IMR-90 (cell line): ENCODE measurements around the gene UNK. TPM values are rescaled to one million over a fixed set of nuclear protein-coding genes. Genes with fewer than 3 reads are reported as not detected.

ENCODE experiments used
- ATAC-seq: fragments of 200-7000 bp; cut with Tn5 transposase; 2 replicates; pipeline ENCODE4 v1.9.1; 2020; ENCODE audit warnings: low read depth, mild to moderate bottlenecking, moderate library complexity
- BruUV-seq: library from RNA; stranded (reverse); fragments of 400-500 nt; replicated peaks from 2 replicates; lab custom pipeline; 2021; lab: Mats Ljungman, UMichigan
- CTCF ChIA-PET: fragments of 300-600 bp; formaldehyde crosslinking; extraction: SDS; loops from one replicate; lab custom pipeline; 2021; ENCODE audit warnings: antibody characterized with exemption; lab: Yijun Ruan, JAX
- POLR2A ChIA-PET: fragments of 300-600 bp; sonication (Branson Sonifier 250); formaldehyde crosslinking; loops from one replicate; lab custom pipeline; 2022; ENCODE audit warnings: antibody characterized with exemption; ENCODE audit not compliant: unreplicated experiment; lab: Charles Lee
- DNase-seq: peaks from one replicate; pipeline ENCODE4 v3.0.0; 2013
- H2AFZ ChIP-seq: replicated peaks from 2 replicates; pipeline ENCODE3; 2013; ENCODE audit warnings: low read length, mild to moderate bottlenecking; ENCODE audit not compliant: poor library complexity
- H2AK5ac ChIP-seq: 2 replicates; pipeline ENCODE4 v1.6.1; 2013; ENCODE audit warnings: low read depth, low read length, inconsistent platforms
- H2AK9ac ChIP-seq: replicated peaks from 2 replicates; pipeline ENCODE3; 2013; ENCODE audit warnings: mild to moderate bottlenecking, low read depth, low read length, moderate library complexity; ENCODE audit not compliant: poor library complexity
- H2BK120ac ChIP-seq: 2 replicates; pipeline ENCODE4 v1.6.1; 2013; ENCODE audit warnings: low read depth, low read length, inconsistent platforms
- H2BK15ac ChIP-seq: 3 replicates; pipeline ENCODE4 v1.6.1; 2013; ENCODE audit warnings: low read depth, low read length, inconsistent platforms
- H2BK20ac ChIP-seq: 2 replicates; pipeline ENCODE4 v1.6.1; 2013; ENCODE audit warnings: low read depth, mild to moderate bottlenecking, inconsistent platforms, low read length, moderate library complexity
- H2BK5ac ChIP-seq: 2 replicates; pipeline ENCODE4 v1.6.1; 2013; ENCODE audit warnings: mild to moderate bottlenecking, low read depth, low read length, inconsistent platforms; ENCODE audit not compliant: poor library complexity, severe bottlenecking
- H3K14ac ChIP-seq: replicated peaks from 2 replicates; pipeline ENCODE4 v1.6.1; 2013; ENCODE audit warnings: low read depth, low read length, inconsistent platforms
- H3K18ac ChIP-seq: 2 replicates; pipeline ENCODE4 v1.6.1; 2013; ENCODE audit warnings: low read depth, low read length, control low read depth
- H3K23ac ChIP-seq: 2 replicates; pipeline ENCODE4 v1.6.1; 2013; ENCODE audit warnings: low read depth, low read length, inconsistent platforms
- H3K27ac ChIP-seq: 2 replicates; pipeline ENCODE4 v1.5.1; 2013; ENCODE audit warnings: mild to moderate bottlenecking, control low read depth, low read length; ENCODE audit not compliant: insufficient read depth
- H3K27me3 ChIP-seq: 2 replicates; pipeline ENCODE4 v1.6.1; 2013; ENCODE audit warnings: low read length; ENCODE audit not compliant: control insufficient read depth, insufficient read depth
- H3K36me3 ChIP-seq: 2 replicates; pipeline ENCODE4 v1.6.1; 2013; ENCODE audit warnings: low read length, mixed read lengths; ENCODE audit not compliant: control insufficient read depth, insufficient read depth
- H3K4ac ChIP-seq: 2 replicates; pipeline ENCODE4 v1.6.1; 2013; ENCODE audit warnings: low read depth, low read length, inconsistent platforms
- H3K4me1 ChIP-seq: 2 replicates; pipeline ENCODE4 v1.6.1; 2013; ENCODE audit warnings: low read length, mixed read lengths; ENCODE audit not compliant: control insufficient read depth, insufficient read depth
- H3K4me2 ChIP-seq: 2 replicates; pipeline ENCODE4 v1.6.1; 2013; ENCODE audit warnings: low read depth, mild to moderate bottlenecking, control low read depth, low read length, moderate library complexity
- H3K4me3 ChIP-seq: 2 replicates; pipeline ENCODE4 v1.5.1; 2013; ENCODE audit warnings: low read depth, mild to moderate bottlenecking, control low read depth, low read length, moderate library complexity; ENCODE audit not compliant: insufficient read depth
- H3K56ac ChIP-seq: 2 replicates; pipeline ENCODE4 v1.6.1; 2013; ENCODE audit warnings: low read length, inconsistent platforms; ENCODE audit not compliant: insufficient read depth; ENCODE audit errors: extremely low read depth
- H3K79me1 ChIP-seq, 2 experiments: 2 replicates each; pipeline ENCODE4 v1.6.1; 2013; ENCODE audit warnings: low read length in 2 of 2, inconsistent platforms in 1 of 2, low read depth in 1 of 2
- H3K9ac ChIP-seq: 2 replicates; pipeline ENCODE4 v1.6.1; 2013; ENCODE audit warnings: low read depth, low read length, control low read depth
- H3K9me1 ChIP-seq: 2 replicates; pipeline ENCODE4 v1.6.1; 2013; ENCODE audit warnings: low read length, inconsistent platforms; ENCODE audit not compliant: insufficient read depth
- H3K9me3 ChIP-seq: 2 replicates; pipeline ENCODE4 v1.6.1; 2013; ENCODE audit warnings: low read length; ENCODE audit not compliant: control insufficient read depth, insufficient read depth
- H4K20me1 ChIP-seq: 2 replicates; pipeline ENCODE4 v1.6.1; 2013; ENCODE audit warnings: low read length, inconsistent platforms; ENCODE audit not compliant: insufficient read depth
- H4K5ac ChIP-seq: 2 replicates; pipeline ENCODE4 v1.6.1; 2013; ENCODE audit warnings: mild to moderate bottlenecking, low read depth, low read length, control low read depth
- H4K8ac ChIP-seq, 2 experiments: 2 replicates each; pipeline ENCODE4 v1.6.1; 2013; ENCODE audit warnings: low read depth in 2 of 2, low read length in 2 of 2, control low read depth in 1 of 2, inconsistent platforms in 1 of 2
- H4K91ac ChIP-seq: 2 replicates; pipeline ENCODE4 v1.6.1; 2013; ENCODE audit warnings: low read depth, low read length, inconsistent platforms; ENCODE audit not compliant: insufficient read depth
- CHD1 ChIP-seq: IDR thresholded peaks from 2 replicates; pipeline ENCODE4 v1.6.1; 2012; ENCODE audit warnings: low read depth, low read length, improper control_type of control experiment
- FOS ChIP-seq: fragments of 150-350 bp; IDR thresholded peaks from 2 replicates; pipeline ENCODE4 v1.6.1; 2016; ENCODE audit warnings: low read depth, low read length
- RFX5 ChIP-seq: IDR thresholded peaks from 2 replicates; pipeline ENCODE4 v1.8.0; 2012; ENCODE audit warnings: low read depth, mild to moderate bottlenecking, low read length, moderate library complexity
- SMC3 ChIP-seq: fragments of 150-350 bp; IDR thresholded peaks from 2 replicates; pipeline ENCODE4 v1.6.1; 2016; ENCODE audit warnings: low read depth, mild to moderate bottlenecking, antibody characterized with exemption, low read length, moderate library complexity
- WGBS, 2 experiments: methylation state at CpG; one replicate each; pipeline versions ENCODE4 v1.1.5 to v1.1.7; 2013; ENCODE audit warnings: missing lambda C conversion rate in 2 of 2; ENCODE audit not compliant: insufficient read length in 1 of 2; ENCODE audit errors: extremely low coverage in 2 of 2; 5-methylcytosine and 5-hydroxymethylcytosine counted together
- dilution Hi-C: fragments of 300-500 bp; cut with HindIII; formaldehyde crosslinking; loops from one replicate; pipeline ENCODE4 v1.14.3; 2018; ENCODE audit warnings: low sequenced_read_pairs; ENCODE audit not compliant: unreplicated experiment
- in situ Hi-C: fragments of 300-500 bp; cut with MboI; formaldehyde crosslinking; loops from 3 replicates; pipeline ENCODE4 v1.14.3; 2019; ENCODE audit warnings: low sequenced_read_pairs, inconsistent platforms, mixed read lengths
- intact Hi-C: fragments of 100-400 bp; cut with micrococcal nuclease; formaldehyde crosslinking; loops from 2 replicates; pipeline ENCODE4 v1.10.0; 2022
- microRNA-seq, 2 experiments: library from miRNA; stranded (forward) in 1 of 2; unstranded in 1 of 2; fragments of 10-50 nt in 1 of 2; fragments of <30 nt in 1 of 2; gene quantifications in 1 of 2; microRNA quantifications in 1 of 2; one replicate each; pipeline versions ENCODE3 to v1.1.0; 2013 to 2020; ENCODE audit not compliant: insufficient read depth in 1 of 2, insufficient read length in 1 of 2, unreplicated experiment in 1 of 2
- polyA plus RNA-seq, 3 experiments: library from polyadenylated mRNA; depleted of rRNA; stranded (reverse); fragments of >200 nt; gene quantifications; 2 replicates each; pipeline ENCODE4 v1.2.3, GENCODE V29; 2012; ENCODE audit warnings: low replicate concordance in 1 of 3
- total RNA-seq: library from RNA; depleted of rRNA; stranded (reverse); fragments of >200 nt; gene quantifications from 2 replicates; pipeline ENCODE4 v1.2.3, GENCODE V29; 2012; rRNA removed
- TF ChIP-seq, protein P1 (sequence below): conservative IDR thresholded peaks from 2 replicates; pipeline ENCODE4 v1.5.1; 2012; ENCODE audit warnings: mild to moderate bottlenecking, low read depth, low read length, improper control_type of control experiment

UNK gene
- total and polyA plus RNA-seq, 2 of the 4 experiments (the other 2 are of a cell fraction): 15.4 to 17.3 TPM

GRCh38 chr17:75874323-75875181, 89.9 kb downstream of the UNK start:
- dilution Hi-C loops: no loop called here
- H3K36me3 ChIP-seq: peaks cover 6% of the 10 kb centered on the region; the same call in 1 of the 2 replicates
- intact Hi-C loops: loop anchor here (10.0 kb wide), 1 partner anchor 90 kb away; the partner anchor contains the start of gene UNK
- no peaks in the 10 kb centered on the region for H3K9me3 ChIP-seq
- H4K91ac ChIP-seq: no peak overlapping the region
- DNase-seq: no peak
- H2BK15ac ChIP-seq: no peak overlapping the region
- ChIA-PET CTCF (interaction anchor here (1.5 kb wide), 1 partner anchor 19 kb away, joined by 9 read pairs; the partner anchor contains the start of gene WBP2), POLR2A (no interaction called here)
- no peak overlapping the region for H3K4me2 ChIP-seq
- TF ChIP-seq CHD1 (no peak), FOS (no peak), RFX5 (no peak), SMC3 (no peak)
- TF ChIP-seq, protein P1, sequence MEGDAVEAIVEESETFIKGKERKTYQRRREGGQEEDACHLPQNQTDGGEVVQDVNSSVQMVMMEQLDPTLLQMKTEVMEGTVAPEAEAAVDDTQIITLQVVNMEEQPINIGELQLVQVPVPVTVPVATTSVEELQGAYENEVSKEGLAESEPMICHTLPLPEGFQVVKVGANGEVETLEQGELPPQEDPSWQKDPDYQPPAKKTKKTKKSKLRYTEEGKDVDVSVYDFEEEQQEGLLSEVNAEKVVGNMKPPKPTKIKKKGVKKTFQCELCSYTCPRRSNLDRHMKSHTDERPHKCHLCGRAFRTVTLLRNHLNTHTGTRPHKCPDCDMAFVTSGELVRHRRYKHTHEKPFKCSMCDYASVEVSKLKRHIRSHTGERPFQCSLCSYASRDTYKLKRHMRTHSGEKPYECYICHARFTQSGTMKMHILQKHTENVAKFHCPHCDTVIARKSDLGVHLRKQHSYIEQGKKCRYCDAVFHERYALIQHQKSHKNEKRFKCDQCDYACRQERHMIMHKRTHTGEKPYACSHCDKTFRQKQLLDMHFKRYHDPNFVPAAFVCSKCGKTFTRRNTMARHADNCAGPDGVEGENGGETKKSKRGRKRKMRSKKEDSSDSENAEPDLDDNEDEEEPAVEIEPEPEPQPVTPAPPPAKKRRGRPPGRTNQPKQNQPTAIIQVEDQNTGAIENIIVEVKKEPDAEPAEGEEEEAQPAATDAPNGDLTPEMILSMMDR: no peak
- H2BK120ac ChIP-seq: no peak overlapping the region
- H2AFZ ChIP-seq: no peak overlapping the region
- H3K4me3 ChIP-seq: no peak overlapping the region
- H3K56ac ChIP-seq: no peak overlapping the region
- no peak overlapping the region for H2AK9ac ChIP-seq
- no peak overlapping the region for H3K4ac ChIP-seq
- peaks cover 35% of the 10 kb centered on the region for H3K4me1 ChIP-seq
- H3K27ac ChIP-seq: no peak overlapping the region
- peak overlapping the region; percentile 20 for H2AK5ac ChIP-seq
- H3K14ac ChIP-seq: no peak overlapping the region
- H4K20me1 ChIP-seq: peaks cover 10% of the 10 kb centered on the region; the same call in 1 of the 2 replicates
- no peak overlapping the region for H4K8ac ChIP-seq
- H3K9me1 ChIP-seq: peaks cover 11% of the 10 kb centered on the region
- H3K79me1 ChIP-seq: peaks cover 5 to 42% of the 10 kb centered on the region in 2 experiments; a peak in 3 of 4 replicates
- no peak for ATAC-seq
- H3K9ac ChIP-seq: no peak overlapping the region
- no peaks in the 10 kb centered on the region; the same call in 1 of the 2 replicates for H3K27me3 ChIP-seq
- no peak overlapping the region for H2BK5ac ChIP-seq
- in situ Hi-C loops: no loop called here
- H4K5ac ChIP-seq: no peak overlapping the region
- no peak overlapping the region for H3K23ac ChIP-seq
- no TSS peak for BruUV-seq
- no peak overlapping the region for H3K18ac ChIP-seq
- no peak overlapping the region for H2BK20ac ChIP-seq
- WGBS, 2 experiments: 99% methylated on average over 14 of the region's 38 CpGs; no CpG with 5 or more reads in 1 of the 2 experiments

Small RNA genes lying within 50 kb of the gene (microRNA-seq; reads per million reads assigned to microRNA genes)
- not detected for gene MIR4738 (ENCODE audit: unreplicated experiment)

Other genes starting within 250 kb of the UNK start
- gene MYO15B, start 197.0 kb upstream of the UNK start, total RNA-seq: 0.18 TPM in 1 of 2 replicates, not detected in the other
- 0.43 and 0.65 TPM in 2 replicates for gene MYO15B, start 197.0 kb upstream of the UNK start, polyA plus RNA-seq (2012; rRNA removed)
- gene SMIM5, start 151.4 kb upstream of the UNK start, total RNA-seq: not detected in 2 replicates
- 0.14 TPM in 1 of 2 replicates, not detected in the other for gene SMIM5, start 151.4 kb upstream of the UNK start, polyA plus RNA-seq (2012; rRNA removed)
- gene RECQL5, start 117.7 kb upstream of the UNK start, total RNA-seq: 7.3 and 8.6 TPM in 2 replicates
- gene RECQL5, start 117.7 kb upstream of the UNK start, polyA plus RNA-seq (2012; rRNA removed): 17.4 and 23.7 TPM in 2 replicates
- gene SAP30BP, start 117.5 kb upstream of the UNK start, total RNA-seq: 70.4 and 82.5 TPM in 2 replicates
- gene SAP30BP, start 117.5 kb upstream of the UNK start, polyA plus RNA-seq (2012; rRNA removed): 134 and 139 TPM in 2 replicates
- gene ITGB4, start 63.3 kb upstream of the UNK start, total RNA-seq: under 0.01 TPM in 1 of 2 replicates, not detected in the other
- 0.27 and 0.39 TPM in 2 replicates for gene ITGB4, start 63.3 kb upstream of the UNK start, polyA plus RNA-seq (2012; rRNA removed)
- 18.9 and 21.9 TPM in 2 replicates for gene GALK1, start 19.6 kb upstream of the UNK start, total RNA-seq
- 19.9 and 28.7 TPM in 2 replicates for gene GALK1, start 19.6 kb upstream of the UNK start, polyA plus RNA-seq (2012; rRNA removed)
- under 0.01 TPM in 1 of 2 replicates, not detected in the other for gene UNC13D, start 59.6 kb downstream of the UNK start, total RNA-seq
- gene UNC13D, start 59.6 kb downstream of the UNK start, polyA plus RNA-seq (2012; rRNA removed): 0.31 and 0.52 TPM in 2 replicates
- gene WBP2, start 70.5 kb downstream of the UNK start, total RNA-seq: 7.8 and 9.0 TPM in 2 replicates
- 35.5 and 36.7 TPM in 2 replicates for gene WBP2, start 70.5 kb downstream of the UNK start, polyA plus RNA-seq (2012; rRNA removed)
- gene TRIM47, start 93.8 kb downstream of the UNK start, total RNA-seq: 1.4 TPM in 2 replicates
- gene TRIM47, start 93.8 kb downstream of the UNK start, polyA plus RNA-seq (2012; rRNA removed): 7.2 and 7.5 TPM in 2 replicates
- 7.9 and 8.1 TPM in 2 replicates for gene TRIM65, start 112.1 kb downstream of the UNK start, total RNA-seq
- gene TRIM65, start 112.1 kb downstream of the UNK start, polyA plus RNA-seq (2012; rRNA removed): 10.6 and 10.8 TPM in 2 replicates
- 13.3 and 15.3 TPM in 2 replicates for gene MRPL38, start 120.1 kb downstream of the UNK start, total RNA-seq
- 42.5 and 55.5 TPM in 2 replicates for gene MRPL38, start 120.1 kb downstream of the UNK start, polyA plus RNA-seq (2012; rRNA removed)
- gene FBF1, start 156.2 kb downstream of the UNK start, total RNA-seq: 4.5 and 5.3 TPM in 2 replicates
- gene FBF1, start 156.2 kb downstream of the UNK start, polyA plus RNA-seq (2012; rRNA removed): 8.0 and 9.3 TPM in 2 replicates
- gene ACOX1, start 194.4 kb downstream of the UNK start, total RNA-seq: 61.9 and 94.8 TPM in 2 replicates
- 14.9 and 16.1 TPM in 2 replicates for gene ACOX1, start 194.4 kb downstream of the UNK start, polyA plus RNA-seq (2012; rRNA removed)
- 14.7 and 15.6 TPM in 2 replicates for gene TEN1, start 194.4 kb downstream of the UNK start, total RNA-seq
- 17.1 and 17.9 TPM in 2 replicates for gene TEN1, start 194.4 kb downstream of the UNK start, polyA plus RNA-seq (2012; rRNA removed)
- 0.56 and 0.72 TPM in 2 replicates for gene CDK3, start 216.0 kb downstream of the UNK start, total RNA-seq
- gene CDK3, start 216.0 kb downstream of the UNK start, polyA plus RNA-seq (2012; rRNA removed): 6.7 and 8.8 TPM in 2 replicates
- not detected in 2 replicates for gene EVPL, start 242.5 kb downstream of the UNK start, total RNA-seq
- gene EVPL, start 242.5 kb downstream of the UNK start, polyA plus RNA-seq (2012; rRNA removed): not detected in 2 replicates